IMR-90 (cell line): ENCODE results near the gene NPAS3. TPM values are rescaled to one million over a fixed set of nuclear protein-coding genes. Genes with fewer than 3 reads are reported as not detected.

Source experiments
- ATAC-seq: fragments of 200-7000 bp; cut with Tn5 transposase; 2 replicates; pipeline ENCODE4 v1.9.1; 2020; ENCODE audit warnings: low read depth, mild to moderate bottlenecking, moderate library complexity
- BruUV-seq: library from RNA; stranded (reverse); fragments of 400-500 nt; replicated peaks from 2 replicates; lab custom pipeline; 2021; lab: Mats Ljungman, UMichigan
- CTCF ChIA-PET: fragments of 300-600 bp; formaldehyde crosslinking; extraction: SDS; loops from one replicate; lab custom pipeline; 2021; ENCODE audit warnings: antibody characterized with exemption; lab: Yijun Ruan, JAX
- POLR2A ChIA-PET: fragments of 300-600 bp; sonication (Branson Sonifier 250); formaldehyde crosslinking; loops from one replicate; lab custom pipeline; 2022; ENCODE audit warnings: antibody characterized with exemption; ENCODE audit not compliant: unreplicated experiment; lab: Charles Lee
- DNase-seq: peaks from one replicate; pipeline ENCODE4 v3.0.0; 2013
- H2AFZ ChIP-seq: replicated peaks from 2 replicates; pipeline ENCODE3; 2013; ENCODE audit warnings: low read length, mild to moderate bottlenecking; ENCODE audit not compliant: poor library complexity
- H2AK5ac ChIP-seq: 2 replicates; pipeline ENCODE4 v1.6.1; 2013; ENCODE audit warnings: low read depth, low read length, inconsistent platforms
- H2AK9ac ChIP-seq: replicated peaks from 2 replicates; pipeline ENCODE3; 2013; ENCODE audit warnings: mild to moderate bottlenecking, low read depth, low read length, moderate library complexity; ENCODE audit not compliant: poor library complexity
- H2BK120ac ChIP-seq: 2 replicates; pipeline ENCODE4 v1.6.1; 2013; ENCODE audit warnings: low read depth, low read length, inconsistent platforms
- H2BK15ac ChIP-seq: 3 replicates; pipeline ENCODE4 v1.6.1; 2013; ENCODE audit warnings: low read depth, low read length, inconsistent platforms
- H2BK20ac ChIP-seq: 2 replicates; pipeline ENCODE4 v1.6.1; 2013; ENCODE audit warnings: low read depth, mild to moderate bottlenecking, inconsistent platforms, low read length, moderate library complexity
- H2BK5ac ChIP-seq: 2 replicates; pipeline ENCODE4 v1.6.1; 2013; ENCODE audit warnings: mild to moderate bottlenecking, low read depth, low read length, inconsistent platforms; ENCODE audit not compliant: poor library complexity, severe bottlenecking
- H3K14ac ChIP-seq: replicated peaks from 2 replicates; pipeline ENCODE4 v1.6.1; 2013; ENCODE audit warnings: low read depth, low read length, inconsistent platforms
- H3K18ac ChIP-seq: 2 replicates; pipeline ENCODE4 v1.6.1; 2013; ENCODE audit warnings: low read depth, low read length, control low read depth
- H3K23ac ChIP-seq: 2 replicates; pipeline ENCODE4 v1.6.1; 2013; ENCODE audit warnings: low read depth, low read length, inconsistent platforms
- H3K27ac ChIP-seq: 2 replicates; pipeline ENCODE4 v1.5.1; 2013; ENCODE audit warnings: mild to moderate bottlenecking, control low read depth, low read length; ENCODE audit not compliant: insufficient read depth
- H3K27me3 ChIP-seq: 2 replicates; pipeline ENCODE4 v1.6.1; 2013; ENCODE audit warnings: low read length; ENCODE audit not compliant: control insufficient read depth, insufficient read depth
- H3K36me3 ChIP-seq: 2 replicates; pipeline ENCODE4 v1.6.1; 2013; ENCODE audit warnings: low read length, mixed read lengths; ENCODE audit not compliant: control insufficient read depth, insufficient read depth
- H3K4ac ChIP-seq: 2 replicates; pipeline ENCODE4 v1.6.1; 2013; ENCODE audit warnings: low read depth, low read length, inconsistent platforms
- H3K4me1 ChIP-seq: 2 replicates; pipeline ENCODE4 v1.6.1; 2013; ENCODE audit warnings: low read length, mixed read lengths; ENCODE audit not compliant: control insufficient read depth, insufficient read depth
- H3K4me2 ChIP-seq: 2 replicates; pipeline ENCODE4 v1.6.1; 2013; ENCODE audit warnings: low read depth, mild to moderate bottlenecking, control low read depth, low read length, moderate library complexity
- H3K4me3 ChIP-seq: 2 replicates; pipeline ENCODE4 v1.5.1; 2013; ENCODE audit warnings: low read depth, mild to moderate bottlenecking, control low read depth, low read length, moderate library complexity; ENCODE audit not compliant: insufficient read depth
- H3K56ac ChIP-seq: 2 replicates; pipeline ENCODE4 v1.6.1; 2013; ENCODE audit warnings: low read length, inconsistent platforms; ENCODE audit not compliant: insufficient read depth; ENCODE audit errors: extremely low read depth
- H3K79me1 ChIP-seq, 2 experiments: 2 replicates each; pipeline ENCODE4 v1.6.1; 2013; ENCODE audit warnings: low read length in 2 of 2, inconsistent platforms in 1 of 2, low read depth in 1 of 2
- H3K9ac ChIP-seq: 2 replicates; pipeline ENCODE4 v1.6.1; 2013; ENCODE audit warnings: low read depth, low read length, control low read depth
- H3K9me1 ChIP-seq: 2 replicates; pipeline ENCODE4 v1.6.1; 2013; ENCODE audit warnings: low read length, inconsistent platforms; ENCODE audit not compliant: insufficient read depth
- H3K9me3 ChIP-seq: 2 replicates; pipeline ENCODE4 v1.6.1; 2013; ENCODE audit warnings: low read length; ENCODE audit not compliant: control insufficient read depth, insufficient read depth
- H4K20me1 ChIP-seq: 2 replicates; pipeline ENCODE4 v1.6.1; 2013; ENCODE audit warnings: low read length, inconsistent platforms; ENCODE audit not compliant: insufficient read depth
- H4K5ac ChIP-seq: 2 replicates; pipeline ENCODE4 v1.6.1; 2013; ENCODE audit warnings: mild to moderate bottlenecking, low read depth, low read length, control low read depth
- H4K8ac ChIP-seq, 2 experiments: 2 replicates each; pipeline ENCODE4 v1.6.1; 2013; ENCODE audit warnings: low read depth in 2 of 2, low read length in 2 of 2, control low read depth in 1 of 2, inconsistent platforms in 1 of 2
- H4K91ac ChIP-seq: 2 replicates; pipeline ENCODE4 v1.6.1; 2013; ENCODE audit warnings: low read depth, low read length, inconsistent platforms; ENCODE audit not compliant: insufficient read depth
- CEBPB ChIP-seq: IDR thresholded peaks from 2 replicates; pipeline ENCODE4 v1.6.1; 2012; ENCODE audit warnings: low read depth, low read length, improper control_type of control experiment
- CHD1 ChIP-seq: IDR thresholded peaks from 2 replicates; pipeline ENCODE4 v1.6.1; 2012; ENCODE audit warnings: low read depth, low read length, improper control_type of control experiment
- FOS ChIP-seq: fragments of 150-350 bp; IDR thresholded peaks from 2 replicates; pipeline ENCODE4 v1.6.1; 2016; ENCODE audit warnings: low read depth, low read length
- MAZ ChIP-seq: IDR thresholded peaks from 2 replicates; pipeline ENCODE4 v1.6.1; 2012; ENCODE audit warnings: low read depth, mild to moderate bottlenecking, low read length, improper control_type of control experiment, moderate library complexity, borderline replicate concordance
- MXI1 ChIP-seq: IDR thresholded peaks from 2 replicates; pipeline ENCODE4 v1.6.1; 2012; ENCODE audit warnings: low read depth, mild to moderate bottlenecking, low read length, moderate library complexity, borderline replicate concordance
- NFE2L2 ChIP-seq: fragments of 150-350 bp; IDR thresholded peaks from 2 replicates; pipeline ENCODE4 v1.6.1; 2016; ENCODE audit warnings: low read depth, mild to moderate bottlenecking, low read length
- POLR2A ChIP-seq: IDR thresholded peaks from 2 replicates; pipeline ENCODE4 v1.6.1; 2012; ENCODE audit warnings: mild to moderate bottlenecking, low read depth, low read length
- RAD21 ChIP-seq: IDR thresholded peaks from 2 replicates; pipeline ENCODE4 v1.6.1; 2012; ENCODE audit warnings: low read length, improper control_type of control experiment
- RCOR1 ChIP-seq: IDR thresholded peaks from 2 replicates; pipeline ENCODE4 v1.6.1; 2012; ENCODE audit warnings: mild to moderate bottlenecking, low read length, improper control_type of control experiment; ENCODE audit not compliant: insufficient replicate concordance
- RFX5 ChIP-seq: IDR thresholded peaks from 2 replicates; pipeline ENCODE4 v1.8.0; 2012; ENCODE audit warnings: low read depth, mild to moderate bottlenecking, low read length, moderate library complexity
- SMC3 ChIP-seq: fragments of 150-350 bp; IDR thresholded peaks from 2 replicates; pipeline ENCODE4 v1.6.1; 2016; ENCODE audit warnings: low read depth, mild to moderate bottlenecking, antibody characterized with exemption, low read length, moderate library complexity
- dilution Hi-C: fragments of 300-500 bp; cut with HindIII; formaldehyde crosslinking; loops from one replicate; pipeline ENCODE4 v1.14.3; 2018; ENCODE audit warnings: low sequenced_read_pairs; ENCODE audit not compliant: unreplicated experiment
- in situ Hi-C: fragments of 300-500 bp; cut with MboI; formaldehyde crosslinking; loops from 3 replicates; pipeline ENCODE4 v1.14.3; 2019; ENCODE audit warnings: low sequenced_read_pairs, inconsistent platforms, mixed read lengths
- intact Hi-C: fragments of 100-400 bp; cut with micrococcal nuclease; formaldehyde crosslinking; loops from 2 replicates; pipeline ENCODE4 v1.10.0; 2022
- polyA plus RNA-seq, 3 experiments: library from polyadenylated mRNA; depleted of rRNA; stranded (reverse); fragments of >200 nt; gene quantifications; 2 replicates each; pipeline ENCODE4 v1.2.3, GENCODE V29; 2012; ENCODE audit warnings: low replicate concordance in 1 of 3
- total RNA-seq: library from RNA; depleted of rRNA; stranded (reverse); fragments of >200 nt; gene quantifications from 2 replicates; pipeline ENCODE4 v1.2.3, GENCODE V29; 2012

Gene NPAS3
- total and polyA plus RNA-seq, 2 of the 4 experiments (the other 2 are of a cell fraction) = not detected

- intact Hi-C loops (no loop called here), in situ Hi-C loops (no loop called here), dilution Hi-C loops (no loop called here)
- Histone ChIP-seq H3K4ac (no peak overlapping the region), H2BK20ac (no peak overlapping the region), H3K23ac (no peak overlapping the region), H4K20me1 (no peaks in the 10 kb centered on the region), H3K4me2 (no peak overlapping the region), H3K27me3 (no peaks in the 10 kb centered on the region), H2BK15ac (no peak overlapping the region), H2BK5ac (no peak overlapping the region), H3K9me1 (no peaks in the 10 kb centered on the region), H2AFZ (no peak overlapping the region), H3K14ac (no peak overlapping the region), H3K56ac (no peak overlapping the region), H4K5ac (no peak overlapping the region), H3K36me3 (no peaks in the 10 kb centered on the region), H3K9me3 (no peaks in the 10 kb centered on the region), H3K27ac (no peak overlapping the region), H2BK120ac (no peak overlapping the region), H3K79me1 (no peaks in the 10 kb centered on the region), H3K4me3 (no peak overlapping the region), H3K18ac (no peak overlapping the region), H3K9ac (no peak overlapping the region), H2AK9ac (no peak overlapping the region), H3K4me1 (no peaks in the 10 kb centered on the region), H4K8ac (no peak overlapping the region), H4K91ac (no peak overlapping the region), H2AK5ac (no peak overlapping the region)
- no TSS peak for BruUV-seq
- POLR2A ChIA-PET = no interaction called here
- DNase-seq (no peak), ATAC-seq (no peak)
- CTCF ChIA-PET = no interaction called here
- TF ChIP-seq CEBPB = no peak
- TF ChIP-seq MXI1 = no peak
- TF ChIP-seq NFE2L2 = no peak
- TF ChIP-seq CHD1 = no peak
- no peak for TF ChIP-seq POLR2A
- no peak for TF ChIP-seq MAZ
- no peak for TF ChIP-seq SMC3
- TF ChIP-seq RAD21 = no peak
- no peak for TF ChIP-seq RFX5
- TF ChIP-seq FOS = no peak
- TF ChIP-seq RCOR1 = no peak
These were observed 127.0 kb downstream of the NPAS3 start for GRCh38 chr14:33065634-33066033.
